ENCODE data around the gene TMEM250.
A peak's percentile ranks its signal among the peaks of the same experiment; 100 is the strongest.
"Not testable (repeated sequence)": the region's sequence is repeated elsewhere in the genome, so short reads cannot be mapped to it uniquely, and the experiment has no call there.

TMEM250 gene, protein sequence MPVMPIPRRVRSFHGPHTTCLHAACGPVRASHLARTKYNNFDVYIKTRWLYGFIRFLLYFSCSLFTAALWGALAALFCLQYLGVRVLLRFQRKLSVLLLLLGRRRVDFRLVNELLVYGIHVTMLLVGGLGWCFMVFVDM

DNA sequence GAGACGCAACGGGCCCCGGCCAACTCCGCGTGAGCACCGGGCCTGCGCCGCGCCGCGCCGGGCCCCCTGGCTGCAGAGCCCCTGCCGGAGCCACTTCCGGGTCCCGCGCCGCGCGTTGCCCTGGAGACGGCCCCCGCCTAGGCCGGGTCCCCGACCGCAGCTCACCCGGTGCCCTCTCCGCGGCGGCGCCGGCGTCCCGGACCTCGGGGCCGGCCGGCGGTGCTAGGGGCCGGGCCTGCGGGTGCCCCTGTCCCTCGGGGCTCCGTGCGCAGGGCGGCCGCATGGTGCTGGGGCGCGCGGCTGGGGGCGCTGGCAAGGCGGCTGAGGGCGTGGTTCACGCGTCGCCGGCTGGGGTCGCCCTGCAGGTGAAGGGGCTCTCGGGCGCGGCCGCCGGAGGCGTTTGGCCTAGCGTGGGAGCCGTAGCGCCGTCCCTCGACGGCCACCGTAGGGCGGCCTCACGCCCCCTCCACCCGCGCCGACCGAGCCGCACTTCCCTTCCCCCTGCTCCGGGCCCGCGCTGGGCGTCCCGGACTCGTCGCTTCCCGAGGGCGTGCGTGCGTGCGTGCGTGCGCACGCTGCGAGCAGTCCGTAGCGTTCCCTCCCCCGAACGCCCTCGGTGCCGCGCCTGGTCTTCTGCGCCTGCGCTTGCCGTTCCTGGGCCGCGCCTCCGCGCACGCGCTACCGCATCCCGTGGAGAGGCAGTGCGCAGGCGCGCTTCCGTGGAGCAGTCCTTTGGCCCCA is at the start of gene TMEM250:
TSS of gene TMEM250 (minus strand) at position 556 of the 741 bp plus-strand sequence. CDS start 1,975 bp downstream, outside the sequence.
- DNase-seq, result peak; percentile 95 to 99

DNA sequence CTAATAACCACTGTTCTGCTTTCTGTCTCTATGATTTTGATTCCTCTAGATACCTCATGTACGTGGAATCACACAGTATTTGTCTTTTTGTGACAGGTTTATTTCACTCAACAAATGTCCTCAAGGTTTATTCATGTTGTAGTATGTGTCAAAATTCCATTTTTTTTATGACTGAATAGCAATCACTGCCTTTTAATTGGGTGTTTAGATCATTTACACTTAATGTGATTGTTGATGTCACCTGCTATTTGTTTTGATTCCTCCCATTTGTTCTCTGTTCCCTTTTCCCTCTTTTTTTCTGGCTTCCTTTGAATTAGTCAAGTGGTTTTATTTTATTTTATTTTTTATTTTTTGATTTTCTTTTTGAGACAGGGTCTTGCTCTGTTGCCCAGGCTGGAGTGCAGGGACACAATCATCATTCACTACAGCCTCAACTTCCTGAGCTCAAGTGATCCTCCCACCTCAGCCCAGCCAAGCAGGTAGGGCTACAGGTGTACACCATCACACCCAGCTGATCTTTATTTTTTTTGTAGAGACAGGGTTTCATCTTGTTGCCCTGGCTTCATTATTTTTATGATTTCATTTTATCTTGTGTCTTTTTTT is 44.7 kb upstream of the TMEM250 start:
- DNase-seq, result no peak

DNA sequence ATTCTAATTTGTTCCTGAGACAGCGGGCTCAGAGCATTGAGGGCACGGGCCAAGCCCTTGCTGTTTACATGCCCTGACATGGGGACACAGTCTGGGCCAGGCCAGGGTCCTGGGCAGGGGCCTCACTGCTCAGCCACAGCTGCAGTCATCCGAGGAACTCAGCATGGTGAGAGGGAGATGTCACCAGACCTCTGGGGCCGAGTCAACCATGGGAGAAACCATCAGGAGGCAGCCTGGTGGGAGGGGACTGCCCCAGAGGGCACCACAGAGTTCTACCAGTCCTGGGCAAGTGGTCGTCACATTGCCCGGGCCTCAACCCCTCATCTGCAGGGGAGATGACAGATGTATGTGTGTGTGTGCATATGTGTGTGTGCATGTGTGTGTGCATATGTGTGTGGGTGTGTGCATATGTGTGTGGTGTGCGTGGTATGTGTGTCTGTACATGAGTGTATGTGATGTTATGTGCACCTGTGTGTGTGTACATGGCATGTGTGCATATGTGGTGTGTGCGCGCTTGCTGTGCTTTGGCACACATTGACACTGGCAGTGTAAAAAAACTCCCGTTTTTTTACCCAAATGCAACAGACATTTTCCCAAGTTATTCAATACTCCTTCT is 42.4 kb upstream of the TMEM250 start:
- no peak for DNase-seq

DNA sequence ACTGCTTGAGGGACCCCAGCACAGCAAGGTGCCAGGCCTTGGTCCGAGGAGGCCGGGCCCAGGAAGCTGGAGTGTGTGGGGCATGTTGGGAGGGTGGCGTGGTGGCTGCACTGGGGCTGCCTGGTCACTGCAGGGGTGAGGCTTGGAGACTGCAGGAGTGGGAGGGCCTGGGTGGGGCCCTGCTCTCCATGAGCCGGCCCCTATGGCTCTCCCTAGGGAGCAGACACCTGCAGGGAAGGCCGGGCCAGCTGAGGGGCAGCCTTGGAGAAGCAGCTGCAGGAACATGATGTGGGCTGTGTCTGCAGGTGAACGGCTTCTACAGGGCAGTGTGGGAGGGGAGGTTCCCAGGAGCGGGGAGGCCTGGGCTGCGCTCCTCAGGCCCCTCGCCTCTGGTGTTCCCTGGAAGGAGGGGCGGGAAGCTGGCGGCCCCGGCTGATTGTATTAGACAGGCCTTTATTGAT is 41.7 kb upstream of the TMEM250 start:
- no peak for DNase-seq

DNA sequence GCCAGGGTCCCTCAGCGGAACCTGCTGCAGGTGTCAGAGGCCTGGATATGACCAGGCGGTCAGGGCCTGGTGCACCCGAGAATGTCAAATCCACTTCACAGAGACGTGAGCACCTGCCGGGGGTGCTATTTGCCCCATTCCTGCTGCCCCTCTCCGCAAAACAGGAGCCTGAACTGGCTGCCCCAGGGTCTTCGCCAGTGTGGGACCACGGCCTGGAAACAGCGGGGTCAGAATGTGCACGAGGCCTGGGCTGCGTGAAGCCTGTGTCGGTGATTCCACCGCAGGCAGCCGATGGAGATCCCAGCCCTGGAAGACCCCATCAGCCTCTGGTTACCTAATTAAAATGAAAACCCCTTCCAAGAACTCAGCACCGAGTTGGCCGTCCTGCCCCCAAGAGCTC is 41.2 kb upstream of the TMEM250 start:
- DNase-seq, result no peak

DNA sequence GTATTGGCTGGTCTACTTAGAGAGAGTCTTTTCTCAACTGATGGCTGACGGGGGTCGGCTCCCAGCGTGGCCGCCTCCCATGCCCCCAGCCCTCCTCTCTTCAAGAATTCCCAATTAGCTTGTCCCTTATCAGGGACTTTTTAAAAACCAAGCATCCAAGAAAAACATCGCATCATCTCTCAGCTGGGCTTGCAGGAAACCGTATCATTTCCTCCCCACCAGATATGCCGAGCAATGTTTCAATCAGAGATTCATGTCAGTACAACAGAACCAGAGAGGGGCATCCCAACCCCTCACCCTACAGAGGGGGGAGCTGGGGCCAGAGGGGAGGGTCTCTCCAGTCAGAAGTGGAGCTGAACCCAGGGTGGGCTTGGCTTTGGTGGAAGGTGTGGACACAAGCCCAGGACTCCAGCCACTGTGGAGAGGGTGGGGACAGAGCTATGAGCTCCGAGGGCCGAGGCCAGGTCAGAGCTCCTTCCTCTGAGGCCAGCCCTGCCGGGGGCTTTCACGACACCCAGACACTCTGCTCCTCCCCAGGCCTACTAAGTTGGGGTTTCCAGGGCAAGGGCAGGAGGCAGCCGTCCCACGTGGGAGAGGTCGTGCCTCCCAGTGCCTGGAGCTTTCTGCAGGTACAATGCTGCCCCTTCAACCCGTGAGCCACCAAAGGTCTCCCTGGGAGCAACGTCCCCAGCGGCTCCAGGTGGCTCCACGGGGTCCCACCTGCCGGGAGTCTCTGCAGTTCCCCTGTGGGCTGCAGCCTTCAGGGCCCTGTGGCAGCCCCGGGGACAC is 39.0 kb upstream of the TMEM250 start:
- no peak for DNase-seq

DNA sequence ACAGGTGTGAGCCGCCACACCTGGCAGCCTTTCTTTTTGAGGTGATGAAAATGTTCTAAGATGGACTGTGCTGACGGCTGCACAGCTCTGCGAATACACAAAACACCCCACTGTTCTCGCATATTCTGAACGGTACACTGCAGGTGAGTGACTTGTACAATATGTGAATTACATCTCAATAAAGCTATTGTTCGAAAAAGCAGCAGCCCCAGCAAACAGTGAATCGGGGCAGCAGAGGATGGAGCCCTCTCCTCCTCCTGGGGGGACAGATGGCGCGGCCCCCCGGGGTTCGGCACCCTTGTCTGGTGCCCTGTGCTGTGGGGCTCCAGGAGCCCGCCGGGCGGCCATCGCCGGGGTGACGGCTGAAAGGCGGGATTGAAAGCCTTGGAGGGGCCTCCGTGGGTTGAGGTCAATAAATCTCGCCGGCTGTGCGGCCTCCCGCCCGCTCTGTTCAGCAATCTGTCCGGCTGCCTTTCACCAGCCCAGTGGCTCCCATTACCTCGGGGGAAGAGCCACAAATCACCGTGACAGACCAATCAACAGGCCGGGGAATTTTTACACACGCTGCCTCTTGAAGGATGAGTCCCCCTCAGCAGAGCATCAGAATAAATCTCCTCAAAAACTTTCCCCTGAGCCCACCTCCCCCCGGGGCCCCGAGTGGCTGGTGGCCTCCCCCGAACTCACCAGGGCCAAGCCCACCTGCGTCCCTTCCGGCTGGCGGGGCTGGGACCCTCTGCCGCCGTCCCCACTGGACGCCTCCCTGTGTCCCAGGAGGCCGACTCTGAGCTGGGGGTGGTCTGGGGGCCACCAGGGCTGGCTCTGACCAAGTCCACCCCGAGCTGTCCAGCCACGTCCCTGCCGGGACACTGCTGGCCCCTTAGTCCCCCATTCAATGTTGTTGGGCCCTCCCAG is 37.8 kb upstream of the TMEM250 start:
- no peak for DNase-seq

DNA sequence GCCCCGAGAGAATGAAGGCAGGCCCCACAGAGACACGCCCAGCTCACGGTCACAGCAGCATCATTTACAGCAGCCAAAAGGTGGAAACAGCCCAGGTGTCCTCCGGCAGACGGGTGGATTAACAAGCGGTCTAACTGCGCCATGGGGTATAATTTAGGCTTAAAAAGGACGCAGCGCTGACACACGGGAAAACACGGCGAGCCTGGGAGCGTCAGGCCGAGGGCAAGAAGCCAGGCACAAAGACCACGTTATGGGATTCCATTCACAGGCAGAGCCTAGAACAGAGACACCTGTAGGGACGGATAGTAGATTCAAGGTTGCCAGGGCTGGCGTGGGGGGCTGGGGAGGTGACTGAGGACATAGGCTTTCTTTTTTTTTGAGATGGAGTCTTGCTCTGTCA is 36.9 kb upstream of the TMEM250 start:
- DNase-seq, result no peak

DNA sequence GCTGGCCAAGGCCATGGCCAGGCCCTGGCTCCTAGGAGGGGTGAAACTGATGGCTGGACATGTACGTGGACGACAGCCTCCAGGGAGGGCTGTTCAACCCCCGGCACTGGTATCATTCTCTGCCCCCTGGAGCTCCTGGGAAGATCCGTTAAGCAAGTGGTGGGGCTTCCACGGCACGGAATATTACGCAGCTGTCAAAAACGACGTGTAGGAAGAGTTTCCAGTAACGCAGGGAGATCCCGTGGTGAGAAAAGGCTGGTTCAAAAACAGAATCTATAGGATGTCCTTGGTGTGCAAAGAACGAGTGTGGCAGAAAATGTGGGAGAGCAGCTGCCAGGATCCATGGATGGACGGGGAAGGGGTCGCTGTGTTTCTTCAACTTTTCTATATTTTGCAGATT is 36.3 kb upstream of the TMEM250 start:
- DNase-seq, result no peak

DNA sequence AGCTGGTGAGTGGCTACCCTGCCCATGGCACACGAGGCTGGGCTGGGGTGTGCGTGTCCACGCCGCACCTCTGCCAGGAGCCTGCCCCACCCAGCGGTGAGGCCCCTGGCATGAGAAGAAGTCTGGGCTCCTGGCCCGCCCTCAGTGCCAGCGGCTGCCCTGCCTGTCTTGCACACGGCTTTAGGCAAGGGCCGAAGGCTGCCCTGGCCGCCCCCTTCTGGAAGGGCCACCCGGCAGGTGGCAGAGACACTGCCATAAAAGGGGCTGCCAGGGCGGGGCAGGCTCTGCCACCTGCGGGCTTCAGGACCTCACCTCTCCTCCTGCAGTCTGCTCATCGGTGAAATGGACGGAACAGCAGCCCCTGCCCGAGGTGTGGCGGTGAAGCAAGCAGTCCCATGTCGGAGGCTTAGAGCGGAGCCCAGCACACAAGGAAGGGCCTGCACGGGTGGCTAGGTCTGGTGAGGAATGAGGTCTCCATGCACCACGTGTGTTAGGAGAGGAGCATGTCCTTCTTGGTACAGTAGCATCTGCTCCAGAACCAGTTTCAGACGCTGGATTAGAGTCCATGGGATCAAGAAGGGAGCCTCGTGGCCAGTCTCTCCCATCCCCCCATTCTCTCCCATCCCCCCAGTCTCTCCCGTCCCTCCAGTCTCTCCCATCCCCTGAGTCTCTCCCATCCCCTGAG is 34.8 kb upstream of the TMEM250 start:
- no peak for DNase-seq

DNA sequence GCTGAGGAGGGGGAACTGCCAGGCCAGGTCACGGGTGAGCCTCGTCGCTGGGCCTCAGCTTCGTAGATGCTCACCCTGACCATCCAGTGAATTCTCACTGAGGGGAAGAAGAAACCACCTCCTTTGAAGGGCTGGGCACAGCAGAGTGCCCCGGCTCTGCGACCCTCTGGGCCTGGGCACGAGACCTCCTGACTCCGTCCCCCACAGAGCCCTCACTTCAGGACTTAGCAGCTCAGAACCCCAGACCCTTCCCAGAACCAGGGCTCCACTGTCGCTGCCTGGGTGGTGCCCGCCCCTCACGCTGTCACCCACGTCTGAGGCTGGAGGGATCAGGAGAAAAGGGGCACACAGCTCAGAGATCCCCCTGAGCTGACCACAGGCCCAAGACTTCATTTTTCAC is 34.3 kb upstream of the TMEM250 start:
- no peak for DNase-seq

DNA sequence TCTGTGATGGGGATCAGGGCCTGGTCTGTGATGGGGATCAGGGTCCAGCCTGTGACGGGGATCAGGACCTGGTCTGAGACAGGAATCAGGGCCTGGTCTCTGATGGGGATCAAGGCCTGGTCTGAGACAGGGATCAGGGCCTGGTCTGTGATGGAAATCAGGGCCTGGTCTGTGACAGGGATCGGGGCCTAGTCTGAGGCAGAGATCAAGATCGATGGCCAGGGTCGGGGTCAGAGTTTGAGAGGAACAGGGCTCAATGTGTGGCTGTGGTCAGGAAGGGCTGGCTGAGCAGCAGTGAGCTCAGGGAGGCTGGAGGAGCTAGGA is 33.8 kb upstream of the TMEM250 start:
- no peak for DNase-seq

DNA sequence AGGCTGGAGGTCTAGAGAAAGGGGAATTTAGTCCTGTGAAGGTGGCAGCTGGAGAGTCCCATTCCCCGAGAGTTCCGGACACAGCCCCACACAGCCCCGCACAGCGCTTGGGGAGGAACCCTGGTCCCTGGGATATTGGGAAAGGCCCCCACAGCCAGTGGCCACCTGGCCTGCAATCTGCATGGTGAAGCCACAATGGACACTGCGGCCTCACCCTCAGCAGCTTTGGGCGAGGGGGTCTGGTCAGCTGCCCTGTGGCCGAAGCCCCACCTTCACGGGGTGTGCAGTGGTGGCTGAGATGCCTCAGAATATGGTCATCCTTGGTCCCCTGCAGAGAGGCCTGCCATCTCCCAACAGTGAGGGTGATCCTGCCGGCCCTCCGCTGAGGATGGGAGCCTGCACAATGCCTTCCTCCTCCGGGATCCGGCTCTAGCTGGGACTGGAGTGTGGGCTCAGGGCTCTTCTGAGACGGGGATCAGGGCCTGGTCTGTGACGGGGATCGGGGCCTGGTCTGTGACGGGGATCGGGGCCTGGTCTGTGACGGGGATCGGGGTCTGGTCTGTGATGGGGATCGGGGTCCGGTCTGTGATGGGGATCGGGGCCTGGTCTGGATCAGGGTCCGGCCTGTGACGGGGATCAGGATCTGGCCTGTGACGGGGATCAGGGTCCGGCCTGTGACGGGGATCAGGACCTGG is 33.3 kb upstream of the TMEM250 start:
- no peak for DNase-seq

DNA sequence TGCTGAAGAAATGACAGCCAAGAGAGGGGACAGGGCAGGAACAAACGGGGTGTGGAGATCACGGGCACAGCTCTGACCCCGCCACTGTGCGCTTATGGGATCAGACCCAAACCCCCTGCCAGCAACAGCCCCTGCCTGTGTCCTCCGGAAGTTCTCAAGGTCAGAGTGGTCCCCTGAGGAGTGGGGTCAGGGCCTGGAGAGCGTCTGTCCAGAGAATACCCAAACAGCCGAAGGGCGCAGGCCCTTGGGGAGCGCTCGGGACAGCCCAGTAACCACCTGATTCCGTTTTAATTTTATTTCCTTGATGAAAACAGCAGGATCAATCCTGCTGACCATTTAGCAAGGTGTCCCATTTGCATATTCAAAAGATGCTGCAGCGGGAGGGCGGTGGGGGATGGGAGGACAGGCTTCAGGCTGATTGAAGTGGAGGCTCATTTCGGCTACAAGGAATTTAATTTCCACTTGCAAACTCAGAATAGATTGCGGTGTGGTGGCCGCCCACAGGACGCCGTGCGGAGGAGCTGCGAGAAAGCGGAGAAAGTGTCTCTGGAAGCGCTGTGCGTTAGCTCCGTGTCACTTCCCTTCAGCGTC is 32.6 kb upstream of the TMEM250 start:
- DNase-seq, result no peak

DNA sequence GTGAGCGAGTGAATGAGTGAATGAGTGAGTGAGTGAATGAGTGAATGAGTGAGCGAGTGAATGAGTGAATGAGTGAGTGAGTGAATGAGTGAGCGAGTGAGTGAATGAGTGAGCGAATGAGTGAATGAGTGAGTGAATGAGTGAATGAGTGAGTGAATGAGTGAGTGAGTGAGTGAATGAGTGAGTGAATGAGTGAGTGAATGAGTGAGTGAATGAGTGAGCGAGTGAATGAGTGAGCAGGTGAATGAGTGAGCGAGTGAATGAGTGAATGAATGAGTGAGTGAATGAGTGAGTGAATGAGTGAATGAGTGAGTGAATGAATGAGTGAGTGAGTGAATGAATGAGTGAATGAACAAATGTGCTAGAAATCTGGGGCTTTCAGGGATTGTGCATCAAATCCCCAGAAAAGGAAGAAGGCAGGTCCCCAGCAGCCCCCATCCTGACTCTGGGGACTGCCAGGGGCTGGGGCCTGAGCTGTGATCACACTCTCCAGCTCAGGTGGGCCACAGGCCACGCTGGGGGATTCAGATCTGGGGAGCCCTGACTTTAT is 32.1 kb upstream of the TMEM250 start:
- DNase-seq, result not testable (repeated sequence)

DNA sequence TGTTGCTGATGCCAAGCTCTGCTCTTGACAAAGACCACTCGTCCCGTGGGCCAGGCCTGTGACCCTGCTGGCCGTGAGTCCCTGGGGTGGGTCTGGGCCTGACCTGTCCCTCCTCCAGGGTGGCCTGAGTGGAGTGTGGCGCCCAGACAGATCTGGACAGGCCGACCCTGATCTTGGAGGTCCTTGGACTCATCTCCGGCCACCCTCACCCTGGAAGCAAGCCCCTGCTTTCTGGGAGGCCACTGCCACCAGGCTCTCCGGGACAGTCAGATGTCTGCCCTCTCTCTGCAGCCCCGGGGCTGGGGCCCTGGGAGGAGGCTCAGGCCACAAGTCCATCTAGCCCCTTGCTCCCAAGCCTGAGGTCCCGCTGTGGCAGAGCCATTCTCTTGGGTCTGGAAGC is 31.2 kb upstream of the TMEM250 start:
- DNase-seq, result no peak

DNA sequence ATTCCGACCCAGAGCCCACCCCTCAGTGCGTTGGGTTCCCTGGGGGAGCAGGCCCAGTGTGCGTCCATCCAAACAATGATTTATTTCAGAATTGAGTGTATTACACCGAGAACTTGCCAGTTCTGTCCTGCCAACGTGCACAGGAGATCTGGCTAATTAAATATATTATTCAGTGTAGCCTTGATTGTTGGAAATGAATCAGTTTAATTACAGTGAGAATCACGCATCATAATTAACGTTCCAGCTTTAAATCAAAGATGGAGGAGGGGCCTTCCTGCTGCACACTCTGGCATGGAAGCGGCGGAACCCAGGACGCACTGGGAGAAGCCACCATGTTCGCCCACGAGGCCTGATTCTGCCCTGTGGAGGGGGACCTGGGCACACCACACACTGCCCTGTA is 30.7 kb upstream of the TMEM250 start:
- no peak for DNase-seq

DNA sequence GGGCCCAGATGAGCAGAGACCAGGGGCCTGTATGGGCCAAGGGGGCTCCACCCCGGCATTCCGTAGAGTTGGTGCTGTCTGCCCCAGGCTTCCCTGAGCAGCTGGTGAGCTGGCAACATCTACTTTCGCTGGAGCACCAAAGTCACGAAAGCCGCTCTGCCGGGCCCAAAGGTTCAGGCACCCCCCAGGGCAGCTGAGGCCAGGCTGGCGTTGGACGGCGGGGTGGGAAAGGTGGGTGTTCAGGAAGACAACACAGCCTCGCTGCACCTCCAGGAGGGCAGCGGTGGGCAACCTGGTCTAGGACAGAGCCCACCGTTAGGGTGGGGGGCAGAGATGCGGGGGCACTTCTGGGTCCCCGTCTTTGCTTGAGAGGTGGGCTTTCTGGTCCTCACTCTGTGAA is 30.1 kb upstream of the TMEM250 start:
- no peak for DNase-seq

DNA sequence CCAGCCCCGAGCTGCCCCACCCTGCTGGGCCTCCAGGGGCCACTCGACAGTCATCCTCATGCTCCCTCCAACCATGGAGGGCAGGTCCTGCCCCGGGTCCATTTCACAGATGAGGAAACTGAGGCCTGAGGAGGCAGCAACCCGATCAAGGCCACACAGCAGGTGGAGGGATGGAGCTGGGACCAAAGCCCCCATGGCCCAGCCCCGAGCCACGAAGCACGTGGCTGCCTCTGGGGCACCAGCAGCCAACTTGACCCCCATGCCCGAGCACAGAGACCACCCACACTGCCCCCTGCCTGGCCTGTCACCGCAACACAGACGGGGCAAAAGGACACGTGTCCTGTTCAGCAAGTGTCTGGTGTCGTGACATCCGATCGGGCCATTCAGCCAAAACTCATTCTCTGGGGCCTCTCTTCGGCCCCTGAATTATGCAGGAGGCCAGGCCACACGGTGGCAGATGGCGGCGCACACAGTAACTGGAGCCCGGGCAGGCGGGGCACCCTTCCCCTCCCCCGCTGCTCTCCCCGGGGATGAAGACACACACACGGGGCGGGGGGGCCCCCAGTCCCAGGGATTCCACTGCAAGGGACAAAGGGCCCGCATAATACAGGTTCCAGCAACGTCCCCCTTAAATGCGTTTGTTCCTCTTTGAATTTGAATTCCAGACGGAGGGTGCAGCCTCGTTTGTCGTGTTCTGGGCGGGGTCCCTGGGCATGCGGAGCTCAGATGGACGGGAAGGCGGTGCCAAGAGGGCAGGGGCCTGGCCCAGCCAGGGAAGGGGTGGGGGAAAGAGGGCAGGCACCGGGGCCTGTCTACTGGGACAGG is 29.4 kb upstream of the TMEM250 start:
- peak; percentile 77 to 90 for DNase-seq
